Stimulated activated CD4-positive, alpha-beta T cell treated with anti-CD3 and anti-CD28 coated beads, Interleukin-12 subunit alpha, Interleukin-12 subunit beta, amount 100 ng/mL, for 48 hours (primary cell): ENCODE data around the gene MAPK8IP2.

ENCODE experiments used
- DNase-seq, 3 donors: peaks; one replicate each; pipeline ENCODE4 v3.0.0-alpha.2; 2020; ENCODE audit warnings: low read depth in 2 of 3, low spot score in 1 of 3

MAPK8IP2 gene

GRCh38 chr22:50600538-50600937 is at the start of gene MAPK8IP2:
TSS of gene MAPK8IP2 (plus strand) at chr22:50600793. CDS start at chr22:50600819, 26 bp downstream.
- no peak for DNase-seq

GRCh38 chr22:50551160-50551752 is 49.3 kb upstream of the MAPK8IP2 start:
- no peak for DNase-seq

DNA sequence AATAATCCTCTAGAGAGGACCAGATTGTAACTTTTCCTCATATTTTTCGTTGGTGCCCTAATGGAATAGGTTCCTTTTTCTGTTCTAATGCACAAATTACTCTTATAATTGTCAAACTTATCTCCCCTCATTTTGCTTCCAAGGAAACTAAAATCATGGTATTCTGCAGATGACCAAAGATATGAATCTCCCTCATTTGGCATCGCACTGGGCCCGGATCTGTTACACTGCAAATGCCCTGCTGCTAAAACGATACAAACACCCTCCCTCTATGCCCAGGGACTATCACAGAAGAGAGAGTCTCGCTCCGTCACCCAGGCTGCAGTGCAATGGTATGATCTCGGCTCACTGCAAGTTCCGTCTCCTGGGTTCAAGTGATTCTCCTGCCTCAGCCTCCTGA is 47.3 kb upstream of the MAPK8IP2 start:
- DNase-seq = no peak

DNA sequence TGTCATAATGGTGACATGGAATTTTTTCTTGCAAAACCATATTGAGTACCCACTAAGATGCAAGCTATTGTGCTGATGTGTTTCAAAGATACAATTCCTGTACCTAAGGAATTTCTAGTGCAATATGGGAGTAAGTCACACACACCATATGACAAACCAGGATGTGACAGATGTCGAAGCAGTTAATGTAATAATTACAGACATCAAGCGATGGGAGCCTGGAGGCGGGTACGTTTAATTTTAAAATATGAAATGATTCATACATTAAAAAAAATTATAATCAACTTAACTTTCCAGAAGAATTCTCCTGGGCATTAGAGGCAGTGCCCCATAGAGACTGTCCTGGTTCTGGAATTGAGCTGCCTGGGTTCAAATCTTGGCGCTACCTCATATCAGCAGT is 43.9 kb upstream of the MAPK8IP2 start:
- no peak for DNase-seq

DNA sequence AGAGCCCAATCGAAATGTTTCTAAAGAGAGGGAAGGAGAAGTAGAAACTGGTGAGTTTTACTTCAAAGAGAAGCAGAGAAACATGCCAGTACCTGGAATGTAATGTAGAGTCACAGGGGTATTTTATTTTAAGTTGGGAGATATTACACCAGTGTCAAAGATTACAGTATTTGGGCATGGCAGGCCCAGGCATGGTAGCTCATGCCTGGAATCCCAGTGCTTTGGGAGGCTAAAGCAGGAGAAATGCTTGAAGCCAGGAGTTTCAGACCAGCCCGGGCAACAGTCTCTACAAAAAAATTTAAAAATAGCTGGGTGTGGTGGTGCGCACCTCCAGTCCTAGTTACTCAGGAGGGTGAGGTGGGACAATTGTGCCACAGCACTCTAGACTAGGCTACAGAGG is 40.6 kb upstream of the MAPK8IP2 start:
- no peak for DNase-seq

- no peak for DNase-seq
Observed at GRCh38 chr22:50561401-50562358, 38.9 kb upstream of the MAPK8IP2 start.

DNA sequence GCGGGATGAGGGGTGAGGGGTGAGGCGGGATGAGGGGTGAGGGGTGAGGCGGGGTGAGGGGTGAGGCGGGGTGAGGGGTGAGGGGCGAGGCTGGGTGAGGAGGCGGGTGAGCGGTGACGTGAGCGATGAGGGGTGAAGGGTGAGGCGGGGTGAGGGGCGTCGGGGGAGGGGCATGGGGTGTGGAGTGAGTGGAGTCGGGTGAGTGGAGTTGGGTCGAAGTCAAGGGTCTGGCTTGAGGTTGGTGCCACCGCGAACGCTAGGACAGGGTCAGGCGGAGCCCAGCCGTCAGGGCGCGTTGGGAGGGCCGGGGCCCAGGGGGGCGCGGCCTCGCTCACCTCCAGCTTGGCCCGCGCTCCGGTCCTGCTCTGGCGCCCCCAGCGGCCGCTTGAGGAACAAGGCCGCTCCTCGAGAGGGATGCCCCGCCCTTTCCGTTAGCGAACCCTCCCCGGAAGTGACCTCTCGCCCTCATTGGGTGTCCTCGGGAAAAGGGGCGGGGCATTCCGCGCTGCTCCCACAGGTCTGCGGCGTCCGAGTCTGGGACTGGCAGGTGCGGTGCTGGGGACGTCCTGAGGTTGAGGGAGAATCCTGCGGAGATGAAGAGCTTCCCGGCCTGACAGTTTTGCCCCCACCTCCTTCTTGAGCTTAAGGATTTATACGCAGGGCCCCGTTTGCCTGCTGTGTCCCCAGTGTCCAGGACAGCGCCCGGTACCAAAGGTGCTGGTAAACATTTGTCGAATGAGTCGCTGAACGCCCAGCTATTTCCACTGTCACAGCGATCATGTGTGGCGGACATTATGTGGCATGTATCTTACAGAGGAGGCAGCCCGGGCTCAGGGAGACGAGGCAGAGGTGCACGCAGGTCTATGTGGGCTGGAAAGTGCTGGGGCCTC is 37.8 kb upstream of the MAPK8IP2 start, which contains the start of gene SYCE3:
TSS of gene SYCE3 (minus strand) at position 397 of the 890 bp plus-strand sequence. CDS start 6,514 bp downstream, outside the sequence.
- DNase-seq = peak; percentile 96 to 98 (median 98)

GRCh38 chr22:50563413-50564160 is 37.0 kb upstream of the MAPK8IP2 start:
- DNase-seq = no peak

GRCh38 chr22:50564289-50564688 is 36.3 kb upstream of the MAPK8IP2 start:
- no peak for DNase-seq

DNA sequence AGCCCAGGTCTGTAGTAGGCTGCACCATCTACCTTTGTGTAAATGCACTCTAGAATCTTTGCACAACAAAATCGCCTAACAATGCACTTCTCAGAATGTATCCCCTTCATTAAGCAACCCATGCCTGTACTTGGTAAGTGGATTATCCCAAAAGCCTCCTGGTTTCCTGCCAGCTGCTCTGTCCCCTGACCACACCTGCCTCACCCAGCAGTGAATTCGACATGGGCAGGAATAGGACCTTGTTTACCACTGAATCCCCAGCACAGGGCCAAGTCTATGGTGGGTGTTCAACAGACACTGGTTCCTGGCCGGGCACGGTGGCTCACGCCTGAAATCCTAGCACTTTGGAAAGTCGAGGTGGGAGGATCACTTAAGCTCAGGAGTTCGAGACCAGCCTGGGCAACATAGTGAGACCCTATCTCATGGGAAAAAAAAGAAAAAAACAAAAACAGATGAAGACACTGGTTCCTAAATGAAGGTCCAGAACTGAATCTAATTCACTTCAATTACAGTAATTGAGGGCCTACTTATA is 32.8 kb upstream of the MAPK8IP2 start:
- DNase-seq = no peak

- no peak for DNase-seq
Observed at GRCh38 chr22:50568626-50569025, 32.0 kb upstream of the MAPK8IP2 start.

DNA sequence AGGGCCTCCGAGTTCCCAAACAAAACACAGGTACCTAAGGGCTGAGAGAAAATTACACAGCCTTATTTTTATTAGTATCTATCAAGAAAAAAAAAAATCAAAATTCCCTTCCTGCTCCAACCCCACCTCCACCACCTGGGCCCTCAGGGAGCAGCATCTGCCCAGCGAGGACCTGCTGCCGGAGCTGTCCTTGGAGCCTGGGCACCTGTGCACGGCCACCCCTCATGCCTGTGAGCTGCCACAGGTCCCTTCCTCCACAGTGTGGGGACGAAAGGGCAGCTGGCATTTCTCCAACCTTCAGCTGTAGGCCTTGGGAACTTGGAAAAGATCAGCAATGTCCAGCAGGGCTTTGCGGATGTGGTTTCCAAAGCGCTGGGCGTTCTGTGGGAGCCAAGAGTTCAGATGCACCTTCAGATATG is 31.5 kb upstream of the MAPK8IP2 start:
- no peak for DNase-seq

DNA sequence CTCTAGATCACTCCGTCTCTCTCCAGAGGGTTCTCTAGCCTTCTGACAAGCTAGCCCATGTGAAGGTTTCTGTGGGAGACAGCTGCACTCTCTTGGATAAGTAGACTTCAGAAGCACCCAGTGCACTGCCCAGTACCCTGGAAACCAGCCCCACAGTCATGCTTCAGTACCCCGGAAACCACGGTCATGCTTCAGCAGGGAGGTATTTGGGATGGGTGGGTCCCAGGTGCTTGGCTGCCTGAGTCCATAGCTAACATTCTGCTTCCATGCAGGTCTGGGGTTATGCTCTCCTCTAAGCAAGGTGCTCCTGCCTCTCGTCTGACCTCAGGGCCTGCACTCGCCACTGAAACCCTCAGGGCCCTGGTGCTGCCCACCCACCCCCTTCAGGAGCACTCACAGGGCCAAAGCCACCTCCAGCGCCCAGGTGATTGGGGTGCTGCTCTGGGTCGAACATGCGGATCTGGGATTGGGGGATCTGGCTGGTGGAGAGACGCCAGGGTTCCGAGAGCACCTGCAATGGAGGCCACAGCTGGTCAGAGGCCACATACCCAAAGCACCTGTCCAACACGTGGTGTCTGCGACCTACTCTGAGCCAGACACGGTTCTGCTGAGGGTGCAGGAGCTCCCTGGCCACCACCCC is 30.6 kb upstream of the MAPK8IP2 start:
- DNase-seq = no peak

DNA sequence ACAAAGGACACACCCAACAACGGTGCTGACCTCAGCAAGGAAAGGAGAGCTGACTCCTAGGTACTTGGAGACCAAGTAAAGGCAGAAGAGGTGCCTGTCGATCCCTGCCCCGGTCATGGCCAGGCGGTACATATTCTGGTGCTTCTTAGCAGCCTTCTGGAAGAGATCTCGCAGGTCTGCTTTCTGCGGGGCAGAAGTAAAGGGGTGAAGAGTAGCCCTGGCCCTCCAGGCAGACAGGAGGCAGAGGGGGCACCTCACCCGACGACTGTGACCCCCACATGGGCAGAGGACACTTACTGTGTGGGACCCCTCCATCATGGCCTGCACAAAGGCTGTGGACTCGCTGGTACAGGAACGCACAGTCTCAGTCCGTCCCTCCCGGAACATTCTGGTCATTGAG is 29.7 kb upstream of the MAPK8IP2 start:
- no peak for DNase-seq

GRCh38 chr22:50571264-50572175 is 29.1 kb upstream of the MAPK8IP2 start:
- no peak for DNase-seq

GRCh38 chr22:50572965-50573364 is 27.6 kb upstream of the MAPK8IP2 start:
- no peak for DNase-seq

GRCh38 chr22:50573491-50574382 is 26.9 kb upstream of the MAPK8IP2 start:
- no peak for DNase-seq

DNA sequence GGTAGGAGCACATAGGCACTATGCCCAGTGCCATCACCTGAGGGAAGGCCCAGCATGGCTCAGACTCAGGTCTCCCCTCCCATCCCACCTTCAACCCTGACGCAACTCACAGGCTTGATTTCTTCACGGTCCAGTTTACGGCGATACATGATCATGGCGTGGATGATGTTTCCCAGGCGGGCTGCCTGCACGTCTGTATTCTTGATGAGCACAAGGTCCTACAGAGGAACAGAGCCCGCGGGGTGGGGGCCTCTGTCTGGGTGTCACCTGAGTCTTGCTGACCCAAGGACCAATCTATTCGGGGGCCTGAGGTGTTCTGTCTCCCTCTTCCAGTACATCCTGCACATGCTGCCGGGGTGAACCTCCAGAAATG is 26.2 kb upstream of the MAPK8IP2 start:
- DNase-seq = no peak
